HUES48 (cell line): ENCODE results near the gene ACBD3.

Source experiments
- H3K27ac ChIP-seq: one replicate; pipeline ENCODE4 v1.7.0; 2013; ENCODE audit warnings: low read depth, low read length, inconsistent platforms
- H3K27me3 ChIP-seq: 2 replicates; pipeline ENCODE4 v1.6.1; 2013; ENCODE audit warnings: mild to moderate bottlenecking, low read length; ENCODE audit not compliant: control insufficient read depth, insufficient read depth
- H3K36me3 ChIP-seq: 2 replicates; pipeline ENCODE4 v1.6.1; 2013; ENCODE audit warnings: low read length; ENCODE audit not compliant: control insufficient read depth, insufficient read depth
- H3K4me1 ChIP-seq: 2 replicates; pipeline ENCODE4 v1.6.1; 2013; ENCODE audit warnings: mild to moderate bottlenecking, low read length; ENCODE audit not compliant: control insufficient read depth, insufficient read depth
- H3K4me3 ChIP-seq: 2 replicates; pipeline ENCODE4 v1.5.1; 2013; ENCODE audit warnings: mild to moderate bottlenecking, low read depth, low read length
- H3K9ac ChIP-seq: 2 replicates; pipeline ENCODE4 v1.6.1; 2013; ENCODE audit warnings: mild to moderate bottlenecking, low read depth, low read length, moderate library complexity
- H3K9me3 ChIP-seq: 2 replicates; pipeline ENCODE4 v1.6.1; 2013; ENCODE audit warnings: low read length; ENCODE audit not compliant: control insufficient read depth, insufficient read depth

The ACBD3 gene

GRCh38 chr1:226098870-226099835 is 87.4 kb downstream of the ACBD3 start:
- no peak overlapping the region for H3K27ac ChIP-seq
- no peaks in the 10 kb centered on the region for H3K36me3 ChIP-seq
- H3K27me3 ChIP-seq = peaks cover 15% of the 10 kb centered on the region
- H3K9me3 ChIP-seq = no peaks in the 10 kb centered on the region
- H3K4me3 ChIP-seq = no peak overlapping the region
- H3K9ac ChIP-seq = no peak overlapping the region
- H3K4me1 ChIP-seq = peaks cover 5% of the 10 kb centered on the region

GRCh38 chr1:226097866-226098625 is 88.5 kb downstream of the ACBD3 start:
- H3K4me3 ChIP-seq = no peak overlapping the region
- H3K4me1 ChIP-seq = peaks cover 5% of the 10 kb centered on the region
- no peaks in the 10 kb centered on the region for H3K36me3 ChIP-seq
- peaks cover 15% of the 10 kb centered on the region for H3K27me3 ChIP-seq
- H3K9ac ChIP-seq = no peak overlapping the region
- no peaks in the 10 kb centered on the region for H3K9me3 ChIP-seq
- H3K27ac ChIP-seq = peak overlapping the region; percentile 49

GRCh38 chr1:226095286-226095685 is 91.3 kb downstream of the ACBD3 start:
- Histone ChIP-seq H3K36me3 (no peaks in the 10 kb centered on the region), H3K9me3 (no peaks in the 10 kb centered on the region), H3K4me1 (peaks cover 5% of the 10 kb centered on the region), H3K9ac (no peak overlapping the region), H3K4me3 (no peak overlapping the region), H3K27ac (no peak overlapping the region), H3K27me3 (peaks cover 15% of the 10 kb centered on the region)
